GM18519 (cell line): ENCODE data around the gene TMEM132C.
"Not testable (repeated sequence)": the region's sequence is repeated elsewhere in the genome, so short reads cannot be mapped to it uniquely, and the experiment has no call there.

Experiments
- ATAC-seq: cut with Tn5 transposase; IDR thresholded peaks from one replicate; pipeline ENCODE4 v1.9.1; 2021; ENCODE audit warnings: mild to moderate bottlenecking, moderate library complexity; ENCODE audit not compliant: unreplicated experiment, low FRiP score

Gene TMEM132C

GRCh38 chr12:128463881-128464280 lies 196.9 kb downstream of the TMEM132C start:
- ATAC-seq: no peak

GRCh38 chr12:128467882-128468281 lies 200.9 kb downstream of the TMEM132C start:
- no peak for ATAC-seq

GRCh38 chr12:128468926-128469325 lies 202.0 kb downstream of the TMEM132C start:
- ATAC-seq: no peak

GRCh38 chr12:128471491-128471890 lies 204.5 kb downstream of the TMEM132C start:
- no peak for ATAC-seq

GRCh38 chr12:128474916-128475315 lies 207.9 kb downstream of the TMEM132C start:
- no peak for ATAC-seq

- ATAC-seq: no peak
Observed at GRCh38 chr12:128476266-128476665, 209.3 kb downstream of the TMEM132C start.

- no peak for ATAC-seq
Observed at GRCh38 chr12:128483526-128484255, 216.7 kb downstream of the TMEM132C start.

GRCh38 chr12:128497376-128497775 lies 230.4 kb downstream of the TMEM132C start:
- not testable (repeated sequence) for ATAC-seq

GRCh38 chr12:128507470-128507869 lies 240.5 kb downstream of the TMEM132C start:
- ATAC-seq: no peak

- ATAC-seq: no peak
Observed at GRCh38 chr12:128509170-128509569, 242.2 kb downstream of the TMEM132C start.

- ATAC-seq: no peak
Observed at GRCh38 chr12:128510511-128510910, 243.5 kb downstream of the TMEM132C start.

GRCh38 chr12:128513331-128513730 lies 246.4 kb downstream of the TMEM132C start:
- no peak for ATAC-seq

- no peak for ATAC-seq
Observed at GRCh38 chr12:128513831-128514230, 246.9 kb downstream of the TMEM132C start.

- no peak for ATAC-seq
Observed at GRCh38 chr12:128518644-128519043, 251.7 kb downstream of the TMEM132C start.

- no peak for ATAC-seq
Observed at GRCh38 chr12:128519426-128519825, 252.5 kb downstream of the TMEM132C start.

- ATAC-seq: no peak
Observed at GRCh38 chr12:128521981-128522380, 255.0 kb downstream of the TMEM132C start.

GRCh38 chr12:128524439-128524838 lies 257.5 kb downstream of the TMEM132C start:
- ATAC-seq: no peak

- no peak for ATAC-seq
Observed at GRCh38 chr12:128531170-128531569, 264.2 kb downstream of the TMEM132C start.

GRCh38 chr12:128534906-128535305 lies 267.9 kb downstream of the TMEM132C start:
- ATAC-seq: no peak

GRCh38 chr12:128536810-128537209 lies 269.8 kb downstream of the TMEM132C start:
- ATAC-seq: no peak

- no peak for ATAC-seq
Observed at GRCh38 chr12:128537668-128538067, 270.7 kb downstream of the TMEM132C start.

GRCh38 chr12:128542844-128543243 lies 275.9 kb downstream of the TMEM132C start:
- no peak for ATAC-seq

- no peak for ATAC-seq
Observed at GRCh38 chr12:128543460-128543859, 276.5 kb downstream of the TMEM132C start.
